ENCODE measurements around the gene CMTM1.

DNA sequence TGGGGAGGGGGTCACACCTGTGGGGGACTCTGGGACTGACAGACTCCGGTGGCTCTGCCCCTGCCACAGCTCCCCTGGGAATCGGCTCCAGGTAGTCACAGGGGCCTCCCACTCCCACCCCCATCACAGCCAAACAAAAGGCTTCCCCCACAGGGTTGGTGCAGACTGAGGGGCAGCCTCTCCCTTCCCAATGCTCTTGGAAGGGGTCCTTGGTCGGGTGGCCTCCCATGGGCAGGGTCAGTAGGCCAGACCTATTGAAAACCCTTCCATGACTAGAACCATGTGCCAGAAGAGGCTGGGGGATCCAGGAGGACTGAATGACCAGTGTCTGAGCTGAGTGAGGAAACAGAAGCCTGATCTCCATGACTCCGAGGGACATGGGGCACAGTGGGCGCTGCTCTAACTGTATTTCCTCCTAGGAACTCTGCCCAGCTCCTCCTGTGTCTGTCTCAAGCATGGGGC, 45.0 kb upstream of the CMTM1 start:
- TF ChIP-seq, protein P1, sequence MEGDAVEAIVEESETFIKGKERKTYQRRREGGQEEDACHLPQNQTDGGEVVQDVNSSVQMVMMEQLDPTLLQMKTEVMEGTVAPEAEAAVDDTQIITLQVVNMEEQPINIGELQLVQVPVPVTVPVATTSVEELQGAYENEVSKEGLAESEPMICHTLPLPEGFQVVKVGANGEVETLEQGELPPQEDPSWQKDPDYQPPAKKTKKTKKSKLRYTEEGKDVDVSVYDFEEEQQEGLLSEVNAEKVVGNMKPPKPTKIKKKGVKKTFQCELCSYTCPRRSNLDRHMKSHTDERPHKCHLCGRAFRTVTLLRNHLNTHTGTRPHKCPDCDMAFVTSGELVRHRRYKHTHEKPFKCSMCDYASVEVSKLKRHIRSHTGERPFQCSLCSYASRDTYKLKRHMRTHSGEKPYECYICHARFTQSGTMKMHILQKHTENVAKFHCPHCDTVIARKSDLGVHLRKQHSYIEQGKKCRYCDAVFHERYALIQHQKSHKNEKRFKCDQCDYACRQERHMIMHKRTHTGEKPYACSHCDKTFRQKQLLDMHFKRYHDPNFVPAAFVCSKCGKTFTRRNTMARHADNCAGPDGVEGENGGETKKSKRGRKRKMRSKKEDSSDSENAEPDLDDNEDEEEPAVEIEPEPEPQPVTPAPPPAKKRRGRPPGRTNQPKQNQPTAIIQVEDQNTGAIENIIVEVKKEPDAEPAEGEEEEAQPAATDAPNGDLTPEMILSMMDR (IDR thresholded peaks at IDR 0.05; ENCODE audit: extremely low read depth in 1 of 2, insufficient read depth in 1 of 2, low read depth in 1 of 2, low read length in 2 of 2), result no peak
- TF ChIP-seq, protein P2, sequence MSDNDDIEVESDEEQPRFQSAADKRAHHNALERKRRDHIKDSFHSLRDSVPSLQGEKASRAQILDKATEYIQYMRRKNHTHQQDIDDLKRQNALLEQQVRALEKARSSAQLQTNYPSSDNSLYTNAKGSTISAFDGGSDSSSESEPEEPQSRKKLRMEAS (IDR thresholded peaks at IDR 0.05; ENCODE audit: insufficient read depth, insufficient read length), result no peak
- TF ChIP-seq POLR2AphosphoS5 (IDR thresholded peaks at IDR 0.05; ENCODE audit: insufficient read depth, low read depth, low read length), result no peak
- TF ChIP-seq JUN (IDR thresholded peaks at IDR 0.05; ENCODE audit: borderline replicate concordance, insufficient read depth, insufficient read length, low read depth), result no peak
- TF ChIP-seq POLR2A (IDR thresholded peaks at IDR 0.05; ENCODE audit: low read depth, low read length), result no peak
- TF ChIP-seq FOS (IDR thresholded peaks at IDR 0.05; ENCODE audit: borderline replicate concordance, insufficient read depth, low read length), result no peak

Measured in endothelial cell of umbilical vein (primary cell).